Loucy (cell line): ENCODE results near the gene SORCS2.

ENCODE experiments used
- H2AFZ ChIP-seq: fragments of 200-600 bp; sonication (generic); 2 replicates; pipeline ENCODE4 v1.6.0; 2016; ENCODE audit warnings: antibody characterized with exemption, mild to moderate bottlenecking, low read length, moderate library complexity
- H3F3A ChIP-seq: fragments of 200-600 bp; 2 replicates; pipeline ENCODE4 v1.6.0; 2016; ENCODE audit warnings: antibody characterized with exemption, low read depth, mild to moderate bottlenecking
- H3K27me3 ChIP-seq: fragments of 200-600 bp; sonication (generic); 2 replicates; pipeline ENCODE4 v1.6.1; 2014; ENCODE audit warnings: low read length, mild to moderate bottlenecking; ENCODE audit not compliant: insufficient read depth, poor library complexity, severe bottlenecking
- H3K36me3 ChIP-seq: fragments of 200-600 bp; sonication (generic); 2 replicates; pipeline ENCODE4 v1.6.1; 2016; ENCODE audit warnings: low read length; ENCODE audit not compliant: insufficient read depth
- H3K4me1 ChIP-seq: fragments of 200-600 bp; sonication (generic); 2 replicates; pipeline ENCODE4 v1.5.1; 2014; ENCODE audit warnings: low read length, mild to moderate bottlenecking; ENCODE audit not compliant: insufficient read depth, poor library complexity, severe bottlenecking
- H3K4me2 ChIP-seq: fragments of 200-600 bp; sonication (generic); 2 replicates; pipeline ENCODE4 v1.6.0; 2014; ENCODE audit warnings: antibody characterized with exemption, low read length, low read depth, mild to moderate bottlenecking; ENCODE audit not compliant: poor library complexity, severe bottlenecking
- H3K4me3 ChIP-seq: fragments of 200-600 bp; sonication (generic); 2 replicates; pipeline ENCODE4 v1.5.1; 2014; ENCODE audit warnings: low read length, mild to moderate bottlenecking, mixed read lengths; ENCODE audit not compliant: poor library complexity, severe bottlenecking
- H3K79me2 ChIP-seq: fragments of 200-600 bp; sonication (generic); 2 replicates; pipeline ENCODE4 v1.6.1; 2014; ENCODE audit warnings: low read length; ENCODE audit not compliant: insufficient read depth
- H3K9ac ChIP-seq: fragments of 200-600 bp; sonication (generic); 2 replicates; pipeline ENCODE4 v1.6.0; 2014; ENCODE audit warnings: mild to moderate bottlenecking, low read depth, low read length, moderate library complexity; ENCODE audit not compliant: poor library complexity, severe bottlenecking
- H3K9me2 ChIP-seq: fragments of 200-600 bp; sonication (generic); replicated peaks from 2 replicates; pipeline ENCODE4 v1.6.1; 2016; ENCODE audit warnings: low read depth, low read length, mixed read lengths
- H3K9me3 ChIP-seq: fragments of 200-600 bp; sonication (generic); 2 replicates; pipeline ENCODE4 v1.6.1; 2014; ENCODE audit warnings: mild to moderate bottlenecking, antibody characterized with exemption, low read length, low read depth; ENCODE audit not compliant: insufficient read depth
- H4K20me1 ChIP-seq: fragments of 200-600 bp; sonication (generic); 2 replicates; pipeline ENCODE4 v1.6.0; 2014; ENCODE audit warnings: antibody characterized with exemption, low read length, mild to moderate bottlenecking; ENCODE audit not compliant: insufficient read depth, poor library complexity, severe bottlenecking
- EZH2phosphoT487 ChIP-seq: fragments of 200-600 bp; IDR thresholded peaks from 2 replicates; pipeline ENCODE4 v1.6.1; 2018; ENCODE audit warnings: antibody characterized with exemption, mild to moderate bottlenecking, moderate library complexity, borderline replicate concordance
- TF ChIP-seq, protein P1 (sequence below): fragments of 200-600 bp; sonication (generic); conservative IDR thresholded peaks from 2 replicates; pipeline ENCODE4 v1.5.1; 2014; ENCODE audit warnings: mild to moderate bottlenecking, antibody characterized with exemption, low read length

The SORCS2 gene

DNA sequence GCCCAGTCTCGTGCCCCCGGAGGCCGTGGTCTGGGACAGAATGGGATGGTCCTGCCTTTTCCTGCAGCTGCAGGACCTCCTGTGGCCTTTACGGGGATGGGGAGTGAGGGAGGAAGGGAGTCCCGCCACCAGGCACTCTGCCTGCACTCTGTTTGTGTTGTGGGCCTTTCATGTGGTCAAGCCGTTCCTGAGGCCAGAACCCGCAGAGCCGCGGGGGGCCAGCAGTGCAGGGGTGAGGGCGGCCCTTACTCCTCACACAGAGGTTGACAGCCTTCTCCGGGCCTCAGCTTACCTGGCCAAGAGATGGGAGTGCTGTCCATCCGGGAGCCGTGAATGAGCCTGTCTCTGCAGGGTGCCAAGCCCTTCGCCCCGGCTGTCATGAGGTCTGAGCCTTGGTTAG is 516.6 kb downstream of the SORCS2 start:
- Histone ChIP-seq H3K4me1 (no peaks in the 10 kb centered on the region), H3K9me3 (peaks cover 6% of the 10 kb centered on the region; the same call in 1 of the 2 replicates)
- TF ChIP-seq, protein P1, sequence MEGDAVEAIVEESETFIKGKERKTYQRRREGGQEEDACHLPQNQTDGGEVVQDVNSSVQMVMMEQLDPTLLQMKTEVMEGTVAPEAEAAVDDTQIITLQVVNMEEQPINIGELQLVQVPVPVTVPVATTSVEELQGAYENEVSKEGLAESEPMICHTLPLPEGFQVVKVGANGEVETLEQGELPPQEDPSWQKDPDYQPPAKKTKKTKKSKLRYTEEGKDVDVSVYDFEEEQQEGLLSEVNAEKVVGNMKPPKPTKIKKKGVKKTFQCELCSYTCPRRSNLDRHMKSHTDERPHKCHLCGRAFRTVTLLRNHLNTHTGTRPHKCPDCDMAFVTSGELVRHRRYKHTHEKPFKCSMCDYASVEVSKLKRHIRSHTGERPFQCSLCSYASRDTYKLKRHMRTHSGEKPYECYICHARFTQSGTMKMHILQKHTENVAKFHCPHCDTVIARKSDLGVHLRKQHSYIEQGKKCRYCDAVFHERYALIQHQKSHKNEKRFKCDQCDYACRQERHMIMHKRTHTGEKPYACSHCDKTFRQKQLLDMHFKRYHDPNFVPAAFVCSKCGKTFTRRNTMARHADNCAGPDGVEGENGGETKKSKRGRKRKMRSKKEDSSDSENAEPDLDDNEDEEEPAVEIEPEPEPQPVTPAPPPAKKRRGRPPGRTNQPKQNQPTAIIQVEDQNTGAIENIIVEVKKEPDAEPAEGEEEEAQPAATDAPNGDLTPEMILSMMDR, result no peak
- no peak for TF ChIP-seq EZH2phosphoT487

GRCh38 chr4:7709431-7709830 is 517.1 kb downstream of the SORCS2 start:
- H2AFZ ChIP-seq, result no peak overlapping the region
- no peaks in the 10 kb centered on the region for H3K79me2 ChIP-seq
- H3K4me2 ChIP-seq, result no peak overlapping the region
- H3K36me3 ChIP-seq, result no peaks in the 10 kb centered on the region
- no peak for TF ChIP-seq EZH2phosphoT487
- TF ChIP-seq, protein P1, result no peak
- no peaks in the 10 kb centered on the region for H4K20me1 ChIP-seq
- H3K27me3 ChIP-seq, result no peaks in the 10 kb centered on the region
- no peaks in the 10 kb centered on the region for H3F3A ChIP-seq
- H3K9me2 ChIP-seq, result no peaks in the 10 kb centered on the region
- no peak overlapping the region for H3K9ac ChIP-seq
- no peak overlapping the region for H3K4me3 ChIP-seq
- H3K4me1 ChIP-seq, result no peaks in the 10 kb centered on the region
- H3K9me3 ChIP-seq, result peaks cover 6% of the 10 kb centered on the region; the same call in 1 of the 2 replicates

More for the DNA sequence above, 516.6 kb downstream of the SORCS2 start:
- Histone ChIP-seq H3F3A (no peaks in the 10 kb centered on the region), H3K36me3 (no peaks in the 10 kb centered on the region), H3K4me2 (no peak overlapping the region), H3K9ac (no peak overlapping the region), H3K27me3 (no peaks in the 10 kb centered on the region), H2AFZ (no peak overlapping the region), H3K79me2 (no peaks in the 10 kb centered on the region), H3K9me2 (no peaks in the 10 kb centered on the region), H3K4me3 (no peak overlapping the region), H4K20me1 (no peaks in the 10 kb centered on the region)

- no peak overlapping the region for H3K4me2 ChIP-seq
Observed at GRCh38 chr4:7710126-7710525, 517.8 kb downstream of the SORCS2 start.

More at GRCh38 chr4:7710126-7710525, 517.8 kb downstream of the SORCS2 start:
- no peaks in the 10 kb centered on the region for H3K27me3 ChIP-seq
- no peak overlapping the region for H3K4me3 ChIP-seq
- H2AFZ ChIP-seq, result no peak overlapping the region
- H4K20me1 ChIP-seq, result no peaks in the 10 kb centered on the region
- H3K9me2 ChIP-seq, result no peaks in the 10 kb centered on the region
- no peaks in the 10 kb centered on the region for H3K36me3 ChIP-seq
- H3F3A ChIP-seq, result no peaks in the 10 kb centered on the region
- H3K4me1 ChIP-seq, result no peaks in the 10 kb centered on the region
- no peak overlapping the region for H3K9ac ChIP-seq
- TF ChIP-seq EZH2phosphoT487, result no peak
- TF ChIP-seq, protein P1, result no peak
- H3K9me3 ChIP-seq, result peaks cover 6% of the 10 kb centered on the region; the same call in 1 of the 2 replicates
- no peaks in the 10 kb centered on the region for H3K79me2 ChIP-seq
